Ecto neural progenitor cell (in vitro differentiated cells): Measurements from ENCODE around the gene CEBPA.
A peak's percentile ranks its signal among the peaks of the same experiment; 100 is the strongest.
"Not testable (repeated sequence)": the region's sequence is repeated elsewhere in the genome, so short reads cannot be mapped to it uniquely, and the experiment has no call there.

Experiments
- DNase-seq: peaks from one replicate; pipeline ENCODE4 v3.0.0-alpha.2; 2018; ENCODE audit warnings: low spot score

CEBPA gene

GRCh38 chr19:33300009-33300893 lies 2.1 kb downstream of the CEBPA start:
- peak; percentile 48 for DNase-seq

GRCh38 chr19:33299051-33299688 lies 3.2 kb downstream of the CEBPA start:
- peak; percentile 49 for DNase-seq

GRCh38 chr19:33298146-33298911 lies 4.0 kb downstream of the CEBPA start:
- DNase-seq = peak; percentile 42

GRCh38 chr19:33297401-33298145 lies 4.8 kb downstream of the CEBPA start:
- peak; percentile 47 for DNase-seq

GRCh38 chr19:33296488-33296971 lies 5.8 kb downstream of the CEBPA start:
- no peak for DNase-seq

GRCh38 chr19:33295621-33296487 lies 6.5 kb downstream of the CEBPA start:
- DNase-seq = no peak

GRCh38 chr19:33295046-33295445 lies 7.3 kb downstream of the CEBPA start:
- not testable (repeated sequence) for DNase-seq

GRCh38 chr19:33294058-33294798 lies 8.1 kb downstream of the CEBPA start:
- DNase-seq = no peak

- no peak for DNase-seq
Measured at GRCh38 chr19:33293255-33294057, 8.9 kb downstream of the CEBPA start.

- no peak for DNase-seq
Measured at GRCh38 chr19:33292595-33293254, 9.6 kb downstream of the CEBPA start.

GRCh38 chr19:33291623-33292534 lies 10.5 kb downstream of the CEBPA start:
- DNase-seq = no peak

- no peak for DNase-seq
Measured at GRCh38 chr19:33290956-33291622, 11.2 kb downstream of the CEBPA start.

GRCh38 chr19:33290082-33290815 lies 12.1 kb downstream of the CEBPA start:
- no peak for DNase-seq

- no peak for DNase-seq
Measured at GRCh38 chr19:33289261-33289660, 13.1 kb downstream of the CEBPA start.

GRCh38 chr19:33288666-33289065 lies 13.7 kb downstream of the CEBPA start:
- no peak for DNase-seq

GRCh38 chr19:33287927-33288326 lies 14.4 kb downstream of the CEBPA start:
- DNase-seq = no peak
